Nephron progenitor cell (in vitro differentiated cells): Measurements from ENCODE around the gene TMPRSS2.
A peak's percentile ranks its signal among the peaks of the same experiment; 100 is the strongest.

Source experiments
- DNase-seq: peaks from one replicate; pipeline ENCODE4 v3.0.0; 2021
- H3K27ac Mint-ChIP-seq: 2 replicates; pipeline ENCODE4 v1.8.0; 2021; ENCODE audit warnings: mild to moderate bottlenecking, moderate library complexity, mixed read lengths
- H3K27me3 Mint-ChIP-seq: 2 replicates; pipeline ENCODE4 v1.8.0; 2021; ENCODE audit warnings: mild to moderate bottlenecking, low read depth, mixed read lengths; ENCODE audit not compliant: poor library complexity
- H3K36me3 Mint-ChIP-seq: 2 replicates; pipeline ENCODE4 v1.8.0; 2021; ENCODE audit warnings: low read depth, mixed read lengths
- H3K4me1 Mint-ChIP-seq: 2 replicates; pipeline ENCODE4 v1.8.0; 2021; ENCODE audit warnings: mixed read lengths
- H3K4me3 Mint-ChIP-seq: 2 replicates; pipeline ENCODE4 v1.8.0; 2021; ENCODE audit warnings: mild to moderate bottlenecking, moderate library complexity, mixed read lengths
- H3K9me3 Mint-ChIP-seq: 2 replicates; pipeline ENCODE4 v1.8.0; 2021; ENCODE audit warnings: mild to moderate bottlenecking, moderate library complexity, mixed read lengths
- CTCF ChIP-seq: fragments of 200-600 bp; sonication (generic); IDR thresholded peaks from 2 replicates; pipeline ENCODE4 v1.5.0; 2021; ENCODE audit warnings: antibody characterized with exemption

Gene TMPRSS2

GRCh38 chr21:41507521-41508414, at the start of gene TMPRSS2:
TMPRSS2 (minus strand) TSS chr21:41508158; CDS start chr21:41498133, 10,025 bp downstream.
- Mint-ChIP-seq H3K36me3 (no peaks in the 10 kb centered on the region), H3K27me3 (peaks cover 70% of the 10 kb centered on the region), H3K4me3 (peak within 1 kb of the TSS; percentile 76), H3K27ac (no peak within 1 kb of the TSS), H3K9me3 (no peaks in the 10 kb centered on the region), H3K4me1 (peaks cover 26% of the 10 kb centered on the region)
- no peak for TF ChIP-seq CTCF
- peak; percentile 65 for DNase-seq

DNA sequence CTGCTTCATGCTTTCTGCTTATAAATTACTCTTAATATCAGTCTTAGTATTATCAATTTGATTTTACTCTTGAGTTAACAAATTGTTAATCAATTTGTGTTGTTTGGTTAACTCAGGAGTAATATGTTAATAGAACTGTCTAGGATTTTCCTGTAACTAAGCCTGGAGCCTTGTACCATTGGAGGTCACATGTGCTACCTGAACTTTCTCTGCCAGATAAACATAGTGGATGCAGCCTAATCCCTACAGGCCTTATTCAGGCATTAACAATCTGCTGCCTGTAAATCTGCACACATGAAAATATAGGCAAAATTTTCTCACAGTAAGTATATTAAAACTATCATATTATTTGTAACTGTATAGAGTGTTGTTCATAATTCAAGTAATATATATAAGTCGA, 47.1 kb upstream of the TMPRSS2 start:
- DNase-seq: no peak
- H3K27ac Mint-ChIP-seq: no peak overlapping the region
- no peak overlapping the region for H3K4me3 Mint-ChIP-seq
- no peaks in the 10 kb centered on the region for H3K36me3 Mint-ChIP-seq
- TF ChIP-seq CTCF: no peak
- peaks cover 37% of the 10 kb centered on the region for H3K4me1 Mint-ChIP-seq
- H3K9me3 Mint-ChIP-seq: no peaks in the 10 kb centered on the region
- peaks cover 8% of the 10 kb centered on the region for H3K27me3 Mint-ChIP-seq

- no peak overlapping the region for H3K4me3 Mint-ChIP-seq
- H3K27me3 Mint-ChIP-seq: peaks cover 24% of the 10 kb centered on the region
- no peak overlapping the region for H3K27ac Mint-ChIP-seq
- no peaks in the 10 kb centered on the region for H3K9me3 Mint-ChIP-seq
- H3K4me1 Mint-ChIP-seq: peaks cover 22% of the 10 kb centered on the region
- H3K36me3 Mint-ChIP-seq: no peaks in the 10 kb centered on the region
- no peak for DNase-seq
- TF ChIP-seq CTCF: no peak
Measured at GRCh38 chr21:41552254-41552653, 44.3 kb upstream of the TMPRSS2 start.

- H3K9me3 Mint-ChIP-seq: no peaks in the 10 kb centered on the region
- TF ChIP-seq CTCF: no peak
- H3K36me3 Mint-ChIP-seq: no peaks in the 10 kb centered on the region
- H3K4me3 Mint-ChIP-seq: no peak overlapping the region
- H3K27me3 Mint-ChIP-seq: peaks cover 45% of the 10 kb centered on the region
- H3K27ac Mint-ChIP-seq: no peak overlapping the region
- no peaks in the 10 kb centered on the region for H3K4me1 Mint-ChIP-seq
- no peak for DNase-seq
Measured at GRCh38 chr21:41548781-41549180, 40.8 kb upstream of the TMPRSS2 start.

DNA sequence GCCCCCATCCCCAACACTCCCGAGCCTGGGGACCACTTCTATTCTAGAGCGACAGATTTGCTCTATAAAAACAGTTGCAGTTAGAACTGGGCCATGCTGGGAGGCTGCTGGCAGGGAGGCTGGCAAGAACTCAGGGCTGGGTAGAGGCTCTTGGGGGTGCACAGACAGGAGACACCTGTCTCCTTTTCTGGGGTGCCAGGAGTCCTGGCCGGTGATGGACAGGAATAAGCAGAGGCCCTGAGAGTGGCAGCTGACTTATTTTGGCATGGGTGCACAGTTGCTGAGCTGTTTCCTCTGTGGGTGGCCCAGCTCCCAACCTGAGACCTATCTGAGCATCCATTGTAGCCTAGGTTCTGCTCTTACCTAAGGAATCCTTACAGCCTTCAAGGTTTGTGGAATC, 39.2 kb upstream of the TMPRSS2 start:
- Mint-ChIP-seq H3K27me3 (peaks cover 47% of the 10 kb centered on the region), H3K27ac (no peak overlapping the region), H3K4me3 (no peak overlapping the region), H3K4me1 (no peaks in the 10 kb centered on the region), H3K36me3 (no peaks in the 10 kb centered on the region), H3K9me3 (no peaks in the 10 kb centered on the region)
- DNase-seq: no peak
- TF ChIP-seq CTCF: no peak
